Measurements from ENCODE around the gene NDUFA11.
A peak's percentile ranks its signal among the peaks of the same experiment; 100 is the strongest.

Gene NDUFA11

DNA sequence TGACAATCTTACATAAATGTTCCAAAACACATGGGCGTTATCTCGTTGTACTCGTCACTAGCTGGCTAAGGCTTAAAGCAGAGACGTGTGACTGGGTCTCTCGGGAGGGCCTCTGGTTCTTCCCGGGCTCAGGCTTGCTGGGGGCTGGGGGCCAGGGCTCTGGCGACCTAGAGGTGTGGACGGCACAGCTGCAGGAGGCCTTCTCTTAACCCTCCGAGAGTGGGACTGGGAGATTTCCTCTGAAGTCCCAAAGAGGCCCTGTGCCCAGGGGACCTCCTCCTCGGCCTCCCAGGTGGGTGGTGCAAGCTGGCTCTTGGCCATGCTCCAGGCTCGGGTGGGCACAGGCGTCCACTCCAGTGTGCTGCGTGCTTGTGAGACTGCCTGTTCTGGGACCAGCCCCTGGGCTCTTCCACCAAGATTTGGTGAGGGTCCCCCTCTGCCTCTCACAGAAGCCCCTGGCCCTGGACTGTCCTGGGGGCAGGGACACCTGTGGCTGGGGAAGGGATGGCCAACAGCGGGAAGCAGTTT lies 12.7 kb upstream of the NDUFA11 start:
- Histone ChIP-seq H2BK15ac (ENCODE audit: low read length) (no peak overlapping the region), H3K18ac (ENCODE audit: low read length) (no peak overlapping the region), H2AFZ (ENCODE audit: low read length) (no peak overlapping the region), H3K27me3 (ENCODE audit: control insufficient read depth in 3 of 3, insufficient read depth in 3 of 3, low read depth in 1 of 3, low read length in 3 of 3) (no peaks in the 10 kb centered on the region), H3K27ac (replicated peaks; ENCODE audit: low read length) (no peak overlapping the region), H2BK5ac (ENCODE audit: low read length) (no peak overlapping the region), H3K4me3 (ENCODE audit: low read length in 2 of 2) (no peak overlapping the region), H4K91ac (ENCODE audit: low read depth, low read length, poor library complexity) (no peak overlapping the region), H2BK120ac (ENCODE audit: low read depth, low read length) (no peak overlapping the region), H3K23ac (ENCODE audit: low read depth, low read length, poor library complexity) (no peak overlapping the region), H3K4ac (ENCODE audit: low read length) (no peak overlapping the region), H3K9me3 (replicated peaks in 1 of 2; ENCODE audit: control insufficient read depth in 2 of 2, insufficient read depth in 1 of 2, low read depth in 1 of 2, low read length in 2 of 2) (no peaks in the 10 kb centered on the region), H3K14ac (ENCODE audit: low read length) (no peak overlapping the region), H3K9ac (ENCODE audit: low read depth, low read length, poor library complexity) (no peak overlapping the region), H4K8ac (ENCODE audit: low read depth, low read length) (no peak overlapping the region), H3K4me1 (ENCODE audit: control insufficient read depth in 2 of 2, insufficient read depth in 1 of 2, low read depth in 1 of 2, low read length in 2 of 2) (no peaks in the 10 kb centered on the region), H2BK12ac (ENCODE audit: low read length) (no peak overlapping the region), H3K79me1 (ENCODE audit: low read depth, low read length) (peaks cover 5% of the 10 kb centered on the region), H2AK5ac (ENCODE audit: low read depth, low read length) (no peak overlapping the region), H3K36me3 (replicated peaks in 1 of 2; ENCODE audit: control insufficient read depth in 2 of 2, insufficient read depth in 2 of 2, low read length in 2 of 2) (peaks cover 41 to 70% of the 10 kb centered on the region in 2 donors), H3K4me2 (ENCODE audit: insufficient read depth, low read length, poor library complexity, severe bottlenecking) (no peak overlapping the region)
- WGBS, 2 donors (ENCODE audit: extremely low coverage in 2 of 2, insufficient read length in 2 of 2, insufficient replicate concordance in 1 of 2), result no CpG with 5 or more reads among the region's 14 CpGs
- no peak for DNase-seq (ENCODE audit: low spot score)

GRCh38 chr19:5915782-5916165 lies 12.2 kb upstream of the NDUFA11 start:
- no peak overlapping the region for H3K9ac ChIP-seq (ENCODE audit: low read depth, low read length, poor library complexity)
- H3K79me1 ChIP-seq (ENCODE audit: low read depth, low read length), result peaks cover 5% of the 10 kb centered on the region
- H4K8ac ChIP-seq (ENCODE audit: low read depth, low read length), result no peak overlapping the region
- H3K27me3 ChIP-seq (ENCODE audit: control insufficient read depth in 3 of 3, insufficient read depth in 3 of 3, low read depth in 1 of 3, low read length in 3 of 3), result no peaks in the 10 kb centered on the region
- H4K91ac ChIP-seq (ENCODE audit: low read depth, low read length, poor library complexity), result no peak overlapping the region
- WGBS, 2 donors (ENCODE audit: extremely low coverage in 2 of 2, insufficient read length in 2 of 2, insufficient replicate concordance in 1 of 2), result no CpG with 5 or more reads among the region's 11 CpGs
- H3K4me1 ChIP-seq (ENCODE audit: control insufficient read depth in 2 of 2, insufficient read depth in 1 of 2, low read depth in 1 of 2, low read length in 2 of 2), result no peaks in the 10 kb centered on the region
- no peak overlapping the region for H3K4me2 ChIP-seq (ENCODE audit: insufficient read depth, low read length, poor library complexity, severe bottlenecking)
- no peak overlapping the region for H3K23ac ChIP-seq (ENCODE audit: low read depth, low read length, poor library complexity)
- no peak overlapping the region for H2BK15ac ChIP-seq (ENCODE audit: low read length)
- H2AK5ac ChIP-seq (ENCODE audit: low read depth, low read length), result no peak overlapping the region
- no peak overlapping the region for H3K18ac ChIP-seq (ENCODE audit: low read length)
- no peak overlapping the region for H2BK12ac ChIP-seq (ENCODE audit: low read length)
- H2BK5ac ChIP-seq (ENCODE audit: low read length), result no peak overlapping the region
- H3K4me3 ChIP-seq (ENCODE audit: low read length in 2 of 2), result no peak overlapping the region
- H3K4ac ChIP-seq (ENCODE audit: low read length), result no peak overlapping the region
- H3K9me3 ChIP-seq (replicated peaks in 1 of 2; ENCODE audit: control insufficient read depth in 2 of 2, insufficient read depth in 1 of 2, low read depth in 1 of 2, low read length in 2 of 2), result no peaks in the 10 kb centered on the region
- no peak overlapping the region for H3K14ac ChIP-seq (ENCODE audit: low read length)
- no peak overlapping the region for H3K27ac ChIP-seq (replicated peaks; ENCODE audit: low read length)
- H3K36me3 ChIP-seq (replicated peaks in 1 of 2; ENCODE audit: control insufficient read depth in 2 of 2, insufficient read depth in 2 of 2, low read length in 2 of 2), result peaks cover 39 to 65% of the 10 kb centered on the region in 2 donors
- no peak overlapping the region for H2BK120ac ChIP-seq (ENCODE audit: low read depth, low read length)
- DNase-seq (ENCODE audit: low spot score), result no peak
- no peak overlapping the region for H2AFZ ChIP-seq (ENCODE audit: low read length)

DNA sequence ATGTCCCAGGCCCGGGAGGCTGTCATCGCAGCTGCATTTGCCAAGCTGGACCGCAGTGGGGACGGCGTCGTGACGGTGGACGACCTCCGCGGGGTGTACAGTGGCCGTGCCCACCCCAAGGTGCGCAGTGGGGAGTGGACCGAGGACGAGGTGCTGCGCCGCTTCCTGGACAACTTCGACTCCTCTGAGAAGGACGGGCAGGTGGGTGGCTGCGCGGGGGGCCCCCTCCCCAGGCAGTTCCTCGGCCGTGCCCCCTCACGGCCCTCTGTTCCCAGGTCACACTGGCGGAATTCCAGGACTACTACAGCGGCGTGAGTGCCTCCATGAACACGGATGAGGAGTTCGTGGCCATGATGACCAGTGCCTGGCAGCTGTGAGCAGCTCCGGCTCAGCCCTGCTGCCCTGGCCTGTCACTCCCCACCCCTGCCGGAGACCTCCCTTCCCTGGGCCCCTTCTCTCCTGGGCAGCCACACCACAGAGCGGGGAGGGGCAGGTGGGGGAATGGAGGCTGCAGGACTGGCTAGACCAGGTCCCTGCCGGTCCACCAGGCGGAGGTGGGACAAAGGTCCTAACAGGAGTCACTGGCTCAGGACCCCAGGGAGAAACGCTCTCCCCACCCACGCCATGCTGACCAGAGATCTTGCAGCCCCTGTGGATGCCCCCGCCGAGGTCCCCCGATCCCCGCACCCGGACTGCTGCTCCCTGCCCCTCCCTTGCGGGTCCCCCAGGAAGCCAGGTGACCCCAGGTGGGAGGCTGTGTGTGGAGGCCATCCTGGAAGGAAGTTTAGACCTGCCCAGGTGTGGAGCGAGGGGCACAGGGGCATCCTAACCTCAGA lies 11.6 kb upstream of the NDUFA11 start:
- no peak overlapping the region for H2BK15ac ChIP-seq (ENCODE audit: low read length)
- H3K4me3 ChIP-seq (ENCODE audit: low read length in 2 of 2), result no peak overlapping the region
- no peak overlapping the region for H3K9ac ChIP-seq (ENCODE audit: low read depth, low read length, poor library complexity)
- H4K91ac ChIP-seq (ENCODE audit: low read depth, low read length, poor library complexity), result no peak overlapping the region
- H3K14ac ChIP-seq (ENCODE audit: low read length), result no peak overlapping the region
- no peak for DNase-seq (ENCODE audit: low spot score)
- H2BK120ac ChIP-seq (ENCODE audit: low read depth, low read length), result no peak overlapping the region
- H3K4me2 ChIP-seq (ENCODE audit: insufficient read depth, low read length, poor library complexity, severe bottlenecking), result no peak overlapping the region
- H3K27ac ChIP-seq (replicated peaks; ENCODE audit: low read length), result no peak overlapping the region
- no peak overlapping the region for H2BK12ac ChIP-seq (ENCODE audit: low read length)
- no peaks in the 10 kb centered on the region for H3K9me3 ChIP-seq (replicated peaks in 1 of 2; ENCODE audit: control insufficient read depth in 2 of 2, insufficient read depth in 1 of 2, low read depth in 1 of 2, low read length in 2 of 2)
- peak overlapping the region; percentile 24 for H2BK5ac ChIP-seq (ENCODE audit: low read length)
- H3K27me3 ChIP-seq (ENCODE audit: control insufficient read depth in 3 of 3, insufficient read depth in 3 of 3, low read depth in 1 of 3, low read length in 3 of 3), result no peaks in the 10 kb centered on the region
- no peak overlapping the region for H2AFZ ChIP-seq (ENCODE audit: low read length)
- H3K79me1 ChIP-seq (ENCODE audit: low read depth, low read length), result peaks cover 5% of the 10 kb centered on the region
- H3K4ac ChIP-seq (ENCODE audit: low read length), result no peak overlapping the region
- no peak overlapping the region for H3K18ac ChIP-seq (ENCODE audit: low read length)
- no peak overlapping the region for H2AK5ac ChIP-seq (ENCODE audit: low read depth, low read length)
- no CpG with 5 or more reads among the region's 42 CpGs for WGBS, 2 donors (ENCODE audit: extremely low coverage in 2 of 2, insufficient read length in 2 of 2, insufficient replicate concordance in 1 of 2)
- no peak overlapping the region for H4K8ac ChIP-seq (ENCODE audit: low read depth, low read length)
- H3K36me3 ChIP-seq (replicated peaks in 1 of 2; ENCODE audit: control insufficient read depth in 2 of 2, insufficient read depth in 2 of 2, low read length in 2 of 2), result peaks cover 37 to 62% of the 10 kb centered on the region in 2 donors
- peaks cover 1 to 2% of the 10 kb centered on the region in 2 donors for H3K4me1 ChIP-seq (ENCODE audit: control insufficient read depth in 2 of 2, insufficient read depth in 1 of 2, low read depth in 1 of 2, low read length in 2 of 2)
- H3K23ac ChIP-seq (ENCODE audit: low read depth, low read length, poor library complexity), result peak overlapping the region; percentile 55

DNA sequence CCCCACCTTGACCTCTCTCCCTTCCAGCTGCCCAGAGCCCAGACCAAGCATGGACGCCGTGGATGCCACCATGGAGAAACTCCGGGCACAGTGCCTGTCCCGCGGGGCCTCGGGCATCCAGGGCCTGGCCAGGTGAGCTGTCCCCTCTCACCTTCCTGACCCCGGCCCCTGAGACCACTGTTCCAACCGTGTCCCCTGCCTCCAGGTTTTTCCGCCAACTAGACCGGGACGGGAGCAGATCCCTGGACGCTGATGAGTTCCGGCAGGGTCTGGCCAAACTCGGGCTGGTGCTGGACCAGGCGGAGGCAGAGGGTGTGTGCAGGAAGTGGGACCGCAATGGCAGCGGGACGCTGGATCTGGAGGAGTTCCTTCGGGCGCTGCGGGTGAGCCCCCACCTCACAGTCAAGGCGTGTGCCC lies 10.8 kb upstream of the NDUFA11 start:
- Histone ChIP-seq H4K91ac (ENCODE audit: low read depth, low read length, poor library complexity) (no peak overlapping the region), H3K27me3 (ENCODE audit: control insufficient read depth in 3 of 3, insufficient read depth in 3 of 3, low read depth in 1 of 3, low read length in 3 of 3) (no peaks in the 10 kb centered on the region), H2BK12ac (ENCODE audit: low read length) (no peak overlapping the region), H2BK5ac (ENCODE audit: low read length) (peak overlapping the region; percentile 53), H3K18ac (ENCODE audit: low read length) (peak overlapping the region; percentile 76), H3K23ac (ENCODE audit: low read depth, low read length, poor library complexity) (peak overlapping the region; percentile 43), H3K9ac (ENCODE audit: low read depth, low read length, poor library complexity) (no peak overlapping the region), H3K79me1 (ENCODE audit: low read depth, low read length) (peaks cover 5% of the 10 kb centered on the region), H3K14ac (ENCODE audit: low read length) (peak overlapping the region; percentile 38), H3K27ac (replicated peaks; ENCODE audit: low read length) (no peak overlapping the region), H3K9me3 (replicated peaks in 1 of 2; ENCODE audit: control insufficient read depth in 2 of 2, insufficient read depth in 1 of 2, low read depth in 1 of 2, low read length in 2 of 2) (no peaks in the 10 kb centered on the region), H2AK5ac (ENCODE audit: low read depth, low read length) (peak overlapping the region; percentile 28), H4K8ac (ENCODE audit: low read depth, low read length) (peak overlapping the region; percentile 3), H2BK120ac (ENCODE audit: low read depth, low read length) (no peak overlapping the region), H3K4me1 (ENCODE audit: control insufficient read depth in 2 of 2, insufficient read depth in 1 of 2, low read depth in 1 of 2, low read length in 2 of 2) (peaks cover 6 to 10% of the 10 kb centered on the region in 2 donors), H3K4me2 (ENCODE audit: insufficient read depth, low read length, poor library complexity, severe bottlenecking) (no peak overlapping the region), H3K4ac (ENCODE audit: low read length) (no peak overlapping the region), H2AFZ (ENCODE audit: low read length) (no peak overlapping the region), H3K4me3 (ENCODE audit: low read length in 2 of 2) (no peak overlapping the region), H3K36me3 (replicated peaks in 1 of 2; ENCODE audit: control insufficient read depth in 2 of 2, insufficient read depth in 2 of 2, low read length in 2 of 2) (peaks cover 33 to 54% of the 10 kb centered on the region in 2 donors), H2BK15ac (ENCODE audit: low read length) (no peak overlapping the region)
- DNase-seq (ENCODE audit: low spot score), result no peak
- WGBS, 2 donors (ENCODE audit: extremely low coverage in 2 of 2, insufficient read length in 2 of 2, insufficient replicate concordance in 1 of 2), result no CpG with 5 or more reads among the region's 22 CpGs
